K562 (cell line): ENCODE data around the gene ST6GAL1. TPM values are rescaled to one million over a fixed set of nuclear protein-coding genes. Genes with fewer than 3 reads are reported as not detected.

Experiments
- ATAC-seq: fragments of 200-7000 bp; cut with Tn5 transposase; 3 replicates; pipeline ENCODE4 v1.9.1; 2020; ENCODE audit warnings: moderate library complexity
- Bru-seq: library from RNA; stranded (reverse); fragments of 400-500 nt; gene quantifications from one replicate; lab custom pipeline; 2021; lab: Mats Ljungman, UMichigan
- BruChase-seq, 2 experiments: library from RNA; stranded (reverse); fragments of 400-500 nt; gene quantifications; one replicate each; lab custom pipeline; 2021; lab: Mats Ljungman, UMichigan
- BruUV-seq: library from RNA; stranded (reverse); fragments of 400-500 nt; replicated peaks from 2 replicates; lab custom pipeline; 2021; lab: Mats Ljungman, UMichigan
- CTCF ChIA-PET: fragments of 300-600 bp; formaldehyde crosslinking; extraction: SDS; loops from one replicate; lab custom pipeline; 2021; ENCODE audit warnings: low intra/inter-chr PET ratio; lab: Yijun Ruan, JAX
- POLR2A ChIA-PET: fragments of 300-600, 350-650 bp; sonication (Branson Sonifier 250); formaldehyde crosslinking; extraction: SDS; loops from one replicate; lab custom pipeline; 2021; ENCODE audit warnings: antibody characterized with exemption, inconsistent platforms; lab: Yijun Ruan, JAX
- DNase-seq, 4 experiments: peaks; one replicate each; pipeline versions ENCODE4 v3.0.0 to v3.0.0-alpha.2; 2011 to 2018; ENCODE audit warnings: low spot score in 3 of 4, mixed read lengths in 3 of 4; ENCODE audit errors: extremely low read depth in 1 of 4
- FAIRE-seq: peaks from 2 replicates; lab custom pipeline; 2011; peaks lifted over from hg19 to GRCh38; lab: Jason Lieb, UNC
- H2AFZ ChIP-seq: 2 replicates; pipeline ENCODE4 v1.6.0; 2011; ENCODE audit warnings: low read depth, low read length, control low read depth, inconsistent platforms
- H3K27ac ChIP-seq: fragments of 200-600 bp; 3 replicates; pipeline ENCODE4 v1.8.0; 2011; ENCODE audit warnings: low read depth, mild to moderate bottlenecking, control low read depth, inconsistent platforms, low read length, moderate library complexity, mixed read lengths; ENCODE audit errors: extremely low read depth
- H3K27me3 ChIP-seq, 2 experiments: fragments of 300-600 bp in 1 of 2; 2 replicates in 1 of 2; 3 replicates in 1 of 2; pipeline versions ENCODE4 v1.6.0 to v1.8.0; 2011; ENCODE audit warnings: inconsistent platforms in 2 of 2, low read length in 2 of 2, mild to moderate bottlenecking in 1 of 2, mixed read lengths in 1 of 2, moderate library complexity in 1 of 2; ENCODE audit not compliant: control insufficient read depth in 2 of 2, insufficient read depth in 2 of 2
- H3K36me3 ChIP-seq: fragments of 300-600 bp; 3 replicates; pipeline ENCODE4 v1.8.0; 2011; ENCODE audit warnings: mild to moderate bottlenecking, low read length, inconsistent platforms; ENCODE audit not compliant: control insufficient read depth, insufficient read depth
- H3K4me1 ChIP-seq, 2 experiments: fragments of 200-600 bp in 1 of 2; replicated peaks in 1 of 2; 2 replicates in 1 of 2; 3 replicates in 1 of 2; pipeline versions ENCODE4 v1.5.1 to v1.8.0; 2011; ENCODE audit warnings: inconsistent platforms in 2 of 2, low read length in 2 of 2, mild to moderate bottlenecking in 1 of 2, mixed read lengths in 1 of 2, moderate library complexity in 1 of 2; ENCODE audit not compliant: control insufficient read depth in 2 of 2, insufficient read depth in 2 of 2
- H3K4me2 ChIP-seq: 2 replicates; pipeline ENCODE4 v1.6.1; 2011; ENCODE audit warnings: low read length, control low read depth, inconsistent platforms, mixed read lengths; ENCODE audit not compliant: insufficient read depth
- H3K4me3 ChIP-seq: fragments of 200-600 bp; sonication (generic), shearing (Covaris generic); 2 replicates; pipeline ENCODE4 v1.5.1; 2016; ENCODE audit warnings: control low read depth, inconsistent platforms
- H3K79me2 ChIP-seq: fragments of 200-600 bp; 3 replicates; pipeline ENCODE4 v1.8.0; 2011; ENCODE audit warnings: low read length, inconsistent platforms; ENCODE audit not compliant: control insufficient read depth, insufficient read depth
- H3K9ac ChIP-seq, 2 experiments: 2 replicates each; pipeline versions ENCODE4 v1.6.0 to v1.6.1; 2011; ENCODE audit warnings: low read depth in 2 of 2, low read length in 2 of 2, control low read depth in 1 of 2, inconsistent platforms in 1 of 2, mild to moderate bottlenecking in 1 of 2, mixed read lengths in 1 of 2; ENCODE audit not compliant: insufficient read depth in 1 of 2
- H3K9me1 ChIP-seq: one replicate; pipeline ENCODE4 v1.6.0; 2011; ENCODE audit warnings: inconsistent platforms, mild to moderate bottlenecking, low read length, moderate library complexity; ENCODE audit not compliant: control insufficient read depth, insufficient read depth
- H3K9me3 ChIP-seq: replicated peaks from 2 replicates; pipeline ENCODE4 v1.5.1; 2011; ENCODE audit warnings: low read depth, low read length, inconsistent platforms; ENCODE audit not compliant: control insufficient read depth, insufficient read depth
- H4K20me1 ChIP-seq: replicated peaks from 2 replicates; pipeline ENCODE4 v1.6.1; 2011; ENCODE audit warnings: low read length, inconsistent platforms, mixed read lengths; ENCODE audit not compliant: control insufficient read depth, insufficient read depth
- CCAR2 ChIP-seq: fragments of 200-400 bp; formaldehyde crosslinking; IDR thresholded peaks from 2 replicates; pipeline ENCODE4 v1.6.1; 2017; ENCODE audit warnings: mild to moderate bottlenecking, low read depth, low read length
- DMBX1 ChIP-seq: fragments of 250-450 bp; sonication (Bioruptor Pico); IDR thresholded peaks from 2 replicates; pipeline ENCODE4 v1.8.0; 2022; ENCODE audit warnings: inconsistent platforms, mild to moderate bottlenecking, moderate library complexity, borderline replicate concordance
- MGA ChIP-seq: fragments of 450-650 bp; IDR thresholded peaks from 2 replicates; pipeline ENCODE4 v1.6.1; 2016; ENCODE audit warnings: mild to moderate bottlenecking, moderate library complexity
- WGBS: fragments of 100-300 bp; shearing (Covaris generic); methylation state at CpG from one replicate; pipeline ENCODE4 v1.1.6; 2016; ENCODE audit warnings: low coverage, mixed read lengths; ENCODE audit not compliant: insufficient coverage; ENCODE audit errors: missing lambda C conversion rate; 5-methylcytosine and 5-hydroxymethylcytosine counted together
- in situ Hi-C: fragments of 300-500 bp; cut with MboI; formaldehyde crosslinking; loops from 4 replicates; pipeline ENCODE4 v1.15.0; 2018; ENCODE audit warnings: inconsistent platforms, mixed read lengths
- intact Hi-C: fragments of 100-400 bp; cut with micrococcal nuclease; formaldehyde crosslinking; loops from 2 replicates; pipeline ENCODE4 v1.14.2; 2022
- long read RNA-seq, 3 experiments: library from polyadenylated mRNA in 2 of 3; library from RNA in 1 of 3; unstranded in 2 of 3; stranded (forward) in 1 of 3; transcript quantifications; one replicate each; pipeline ENCODE4 v2.0.0, GENCODE V29; 2019 to 2022
- polyA minus RNA-seq, 3 experiments: library from RNA; depleted of rRNA, polyadenylated mRNA; stranded (reverse); fragments of >200 nt; gene quantifications; 2 replicates each; pipeline ENCODE4 v1.2.3, GENCODE V29; 2011
- polyA plus RNA-seq, 8 experiments: library from polyadenylated mRNA; depleted of rRNA in 4 of 8; stranded (reverse) in 5 of 8; unstranded in 3 of 8; fragments of >200 nt; fragmentation: Nextera tagmentation in 2 of 8; fragmentation: Illumina TruSeq in 1 of 8; extraction: Ambion mirVana in 2 of 8; extraction: Trizol in 1 of 8; gene quantifications; 2 replicates each; pipeline versions ENCODE4 v1.2.1 to v1.2.3, GENCODE V29; 2011 to 2014; ENCODE audit warnings: inconsistent platforms in 1 of 8, missing spikeins in 1 of 8
- total RNA-seq, 7 experiments: library from RNA; depleted of rRNA in 6 of 7; stranded (reverse); fragments of >200 nt in 6 of 7; fragmentation: Illumina TruSeq in 2 of 7; extraction: Trizol in 2 of 7; gene quantifications; 2 replicates each; pipeline versions ENCODE4 v1.2.1 to v1.2.3, GENCODE V29; 2011 to 2021; ENCODE audit warnings: low replicate concordance in 1 of 7

The ST6GAL1 gene
- 401 and 438 TPM in 2 replicates for total RNA-seq (2011; cell fraction: chromatin; rRNA removed; ENCODE audit: low replicate concordance)
- 288 and 318 TPM in 2 replicates for total RNA-seq (2011; cell fraction: nucleolus; rRNA removed)
- 391 and 510 TPM in 2 replicates for total RNA-seq (2011; cell fraction: nucleoplasm; rRNA removed)
- total RNA-seq (2014; rRNA removed) (57.1 and 57.4 TPM in 2 replicates), total RNA-seq (2014; rRNA removed; fragmentation: Illumina TruSeq; extraction: Trizol) (71.0 and 79.0 TPM in 2 replicates), total RNA-seq (2015; rRNA removed; fragmentation: Illumina TruSeq; extraction: Trizol) (39.3 and 42.3 TPM in 2 replicates), total RNA-seq (2021) (114 and 135 TPM in 2 replicates), polyA plus RNA-seq (2011; rRNA removed) (93.3 and 144 TPM in 2 replicates), polyA plus RNA-seq (2014; fragmentation: Illumina TruSeq; extraction: Trizol) (108 and 145 TPM in 2 replicates), polyA plus RNA-seq (2014; fragmentation: Nextera tagmentation; extraction: Ambion mirVana) (10 to 100 TPM; 31.9 to 43.0 TPM), polyA plus RNA-seq (2014; rRNA removed) (74.1 and 80.6 TPM in 2 replicates), polyA minus RNA-seq (2011; rRNA and poly(A)+ RNA removed) (163 and 272 TPM in 2 replicates), Bru-seq, nascent RNA (percentile 91 among the genes with signal in this experiment), BruChase-seq, experiment 1, labeled RNA remaining after a 2-hour chase (percentile 79 among the genes with signal in this experiment), BruChase-seq, experiment 2, labeled RNA remaining after a 6-hour chase (percentile 74 among the genes with signal in this experiment)
- polyA plus RNA-seq (2011; cell fraction: cytosol; rRNA removed), result 75.4 and 100 TPM in 2 replicates
- 62.0 and 106 TPM in 2 replicates for polyA plus RNA-seq (2011; cell fraction: nucleus; rRNA removed)
- polyA plus RNA-seq (2012), result 65.3 and 96.3 TPM in 2 replicates
- 58.4 and 107 TPM in 2 replicates for polyA minus RNA-seq (2011; cell fraction: cytosol; rRNA and poly(A)+ RNA removed)
- 86.4 and 113 TPM in 2 replicates for polyA minus RNA-seq (2011; cell fraction: nucleus; rRNA and poly(A)+ RNA removed)
- long read RNA-seq, experiment 1, full-length matches to known transcripts, result 15 of 93 reads
- long read RNA-seq, experiment 1, partial matches to known transcripts, result 67 of 93 reads
- long read RNA-seq, experiment 1, other reads (novel, unspliced or antisense), result 11 of 93 reads
- long read RNA-seq, experiment 2, full-length matches to known transcripts, result 10 of 40 reads
- long read RNA-seq, experiment 2, partial matches to known transcripts, result 26 of 40 reads
- long read RNA-seq, experiment 2, other reads (novel, unspliced or antisense), result 4 of 40 reads
- long read RNA-seq, experiment 3, full-length matches to known transcripts, result 1 of 9 reads
- long read RNA-seq, experiment 3, partial matches to known transcripts, result 0 of 9 reads
- long read RNA-seq, experiment 3, other reads (novel, unspliced or antisense), result 8 of 9 reads

DNA sequence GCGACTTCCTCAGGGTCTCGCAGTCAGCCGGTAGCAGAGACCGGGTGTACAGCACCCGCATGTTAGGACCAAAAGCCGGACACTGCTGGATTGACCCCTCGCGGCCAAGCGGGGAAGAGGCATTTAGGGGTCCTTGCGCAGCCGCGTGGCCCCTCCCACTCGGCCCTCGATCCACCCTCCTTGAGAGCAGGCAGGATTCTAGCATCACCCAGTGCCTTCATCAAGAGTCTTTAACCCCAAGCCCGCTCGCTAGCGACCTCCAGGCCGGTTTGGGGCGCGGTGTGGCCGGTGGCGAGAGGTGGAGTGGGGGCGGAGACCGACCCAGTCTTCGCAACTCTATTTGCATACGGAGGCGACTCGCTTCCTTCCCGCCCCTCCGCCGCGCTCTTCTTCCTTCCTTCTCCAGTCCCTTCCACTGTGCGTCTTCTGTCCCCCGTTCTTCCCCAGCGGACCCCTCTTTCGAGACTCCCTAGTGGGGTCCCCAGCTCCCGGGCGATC is at the start of gene ST6GAL1:
Gene ST6GAL1 (plus strand): TSS at position 384 of the 498 bp plus-strand sequence. CDS start 112,178 bp downstream, outside the sequence.
- peak; percentile 64 for FAIRE-seq
- peaks cover 28 to 33% of the 10 kb centered on the region in 2 experiments for H3K4me1 ChIP-seq
- peaks cover 24% of the 10 kb centered on the region for H3K36me3 ChIP-seq
- H3K27ac ChIP-seq, result peak within 1 kb of the TSS; percentile 88
- H2AFZ ChIP-seq, result peak within 1 kb of the TSS; percentile 86
- ChIA-PET POLR2A (interaction anchor here (0.8 to 0.9 kb wide), 2 partner anchors 11 to 16 kb away, joined by 3 to 4 read pairs; no protein-coding TSS in a partner anchor), CTCF (no interaction called here)
- peak within 1 kb of the TSS; percentile 78 for H3K4me2 ChIP-seq
- peak; percentile 81 for ATAC-seq
- in situ Hi-C loops, result loop anchor here (5.0 kb wide), 1 partner anchor 83 kb away; no protein-coding TSS in a partner anchor
- no peaks in the 10 kb centered on the region for H3K27me3 ChIP-seq
- H3K9me3 ChIP-seq, result 0 out of 2 replicates have a peak, but pooled peaks cover 2% of the 10 kb centered on the region
- intact Hi-C loops, result loop anchor here (1.0 to 10.0 kb wide), 5 partner anchors 21 to 235 kb away; no protein-coding TSS in a partner anchor
- H4K20me1 ChIP-seq, result no peaks in the 10 kb centered on the region
- WGBS, result 10% methylated on average over 33 of the region's 38 CpGs
- DNase-seq, result peak; percentile 77 to 91 (median 80)
- peak within 1 kb of the TSS; percentile 72 to 98 for H3K9ac ChIP-seq
- peaks cover 49% of the 10 kb centered on the region for H3K79me2 ChIP-seq
- H3K9me1 ChIP-seq, result peaks cover 2% of the 10 kb centered on the region
- no TSS peak for BruUV-seq
- peak within 1 kb of the TSS; percentile 94 for H3K4me3 ChIP-seq
- TF ChIP-seq MGA, result peak; percentile 80
- no peak for TF ChIP-seq CCAR2
- TF ChIP-seq DMBX1 (CRISPR knock-in tag), result no peak; the same call in 1 of the 2 replicates
